SH-SY5Y (cell line): Measurements from ENCODE around the gene LRRFIP2.

Experiments used
- GATA2 ChIP-seq: IDR thresholded peaks from 2 replicates; pipeline ENCODE4 v1.6.1; 2011; ENCODE audit warnings: mild to moderate bottlenecking, low read depth, low read length
- GATA3 ChIP-seq: IDR thresholded peaks from 2 replicates; pipeline ENCODE4 v1.6.1; 2011; ENCODE audit warnings: low read depth, mild to moderate bottlenecking, low read length, moderate library complexity

LRRFIP2 gene

GRCh38 chr3:37118163-37118562, 56.2 kb downstream of the LRRFIP2 start:
- TF ChIP-seq GATA2 (no peak), GATA3 (no peak)

GRCh38 chr3:37117548-37117947, 56.8 kb downstream of the LRRFIP2 start:
- TF ChIP-seq GATA2: no peak
- no peak for TF ChIP-seq GATA3

DNA sequence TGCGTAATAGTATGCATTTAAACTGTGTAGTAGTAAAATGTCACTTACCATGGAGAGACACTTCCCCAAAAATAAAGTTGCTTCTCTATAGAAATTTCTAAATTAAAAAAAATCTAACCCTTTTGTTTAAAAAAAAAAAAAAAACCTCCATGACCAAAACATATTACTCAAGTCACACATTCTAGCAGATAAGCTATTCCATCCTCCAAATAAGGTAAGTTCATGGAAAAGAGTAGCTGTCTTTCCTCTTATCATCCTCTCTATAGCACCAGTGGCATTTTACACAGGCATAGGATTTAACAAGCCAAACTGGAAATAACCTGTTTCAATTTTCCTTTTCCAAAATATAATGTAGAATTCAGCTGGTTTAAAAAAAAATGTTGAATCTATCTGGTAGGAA, 57.4 kb downstream of the LRRFIP2 start:
- TF ChIP-seq GATA2 (no peak), GATA3 (no peak)

DNA sequence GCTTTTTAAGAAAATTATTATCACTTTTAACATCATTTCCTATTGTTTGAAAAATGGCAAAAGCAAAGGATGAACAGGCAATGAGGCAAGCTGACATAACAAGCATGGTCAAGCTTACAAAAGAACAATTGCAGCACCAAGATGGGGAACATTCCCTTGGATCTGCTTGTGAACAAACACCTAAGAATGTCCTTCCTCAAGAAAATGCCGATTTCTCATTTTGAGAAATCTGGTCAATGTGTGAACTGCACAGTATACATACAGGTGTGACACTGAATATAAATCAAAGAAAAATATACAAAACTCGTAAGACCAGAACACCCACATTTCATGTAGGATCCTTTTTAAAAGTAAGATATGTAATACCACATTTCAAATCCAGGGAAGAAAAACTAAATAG, 58.9 kb downstream of the LRRFIP2 start:
- TF ChIP-seq GATA3 (no peak), GATA2 (no peak)

DNA sequence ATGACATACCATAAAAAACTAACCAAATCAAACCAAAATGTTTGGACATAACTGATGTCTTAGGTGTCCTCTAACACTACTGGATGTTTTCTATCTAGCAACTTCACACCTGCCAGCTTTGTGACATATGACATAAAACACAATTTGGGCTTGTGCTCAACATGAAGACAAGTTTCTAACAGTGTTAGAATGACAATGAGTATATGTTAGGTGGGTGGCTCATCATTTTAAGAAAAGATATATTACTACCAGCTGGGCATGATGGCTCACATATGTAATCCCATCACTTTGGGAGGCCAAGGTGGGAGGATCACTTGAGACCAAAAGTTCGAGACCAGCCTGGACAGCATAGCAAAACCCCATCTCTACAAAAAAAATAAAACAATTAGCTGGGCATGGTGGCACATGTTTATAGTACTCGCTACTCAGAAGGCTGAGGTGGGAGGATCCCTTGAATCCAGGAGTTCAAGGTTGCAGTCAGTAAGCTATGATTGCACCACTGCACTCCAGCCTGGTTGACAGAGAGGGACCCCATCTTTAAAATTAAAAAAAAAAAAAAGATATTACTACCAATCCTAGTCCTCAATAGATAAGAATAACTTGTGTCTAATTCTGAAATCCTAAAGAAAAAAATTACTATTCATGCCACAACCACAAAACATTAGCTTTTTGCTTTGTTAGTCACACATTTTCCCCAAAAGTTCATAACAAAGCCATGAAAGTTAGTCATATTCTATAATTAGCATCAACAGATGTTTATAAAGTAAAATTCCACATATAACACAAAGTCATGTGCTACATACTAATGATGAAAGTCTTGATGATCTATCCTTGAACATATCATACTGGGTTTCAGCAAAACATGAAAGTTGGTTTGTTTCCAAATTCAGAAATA, 59.9 kb downstream of the LRRFIP2 start:
- TF ChIP-seq GATA3 (no peak), GATA2 (no peak)

DNA sequence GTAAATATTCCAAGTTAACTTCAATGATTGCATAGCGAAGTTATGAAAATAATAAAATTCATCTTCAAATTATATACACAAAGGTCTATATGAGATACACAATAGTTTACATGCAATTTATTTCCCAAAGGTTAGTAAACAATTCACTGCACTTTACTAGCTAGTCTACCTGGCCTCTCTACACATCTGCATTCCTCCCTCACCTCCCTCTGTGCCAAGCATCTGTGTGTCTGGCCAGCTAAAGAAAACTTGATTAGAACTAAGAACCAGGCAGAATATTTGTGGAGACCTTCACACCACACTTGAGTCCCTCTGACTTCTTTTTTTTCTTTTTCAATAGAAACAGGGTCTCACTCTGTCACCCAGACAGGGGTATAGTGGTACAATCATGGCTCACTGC, 61.4 kb downstream of the LRRFIP2 start:
- TF ChIP-seq GATA2: no peak
- TF ChIP-seq GATA3: no peak

DNA sequence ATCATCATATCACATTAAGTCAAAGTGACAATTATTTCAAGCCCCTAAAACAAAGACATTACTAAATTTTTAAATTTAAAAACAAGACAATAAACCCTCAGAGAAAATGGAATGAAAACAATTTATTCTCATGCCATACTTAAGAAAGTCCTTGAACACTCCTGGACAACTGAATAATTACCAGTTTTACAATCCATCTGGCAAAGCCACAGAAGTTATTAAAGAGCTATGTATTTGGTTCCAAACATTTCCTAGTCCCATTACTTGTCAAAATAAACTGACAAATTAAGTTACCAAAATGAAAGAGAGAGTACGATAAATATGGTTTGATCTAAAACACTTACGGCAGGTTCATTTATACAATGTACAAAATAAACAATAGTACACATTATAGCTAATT, 63.2 kb downstream of the LRRFIP2 start:
- TF ChIP-seq GATA3 (no peak), GATA2 (no peak)

DNA sequence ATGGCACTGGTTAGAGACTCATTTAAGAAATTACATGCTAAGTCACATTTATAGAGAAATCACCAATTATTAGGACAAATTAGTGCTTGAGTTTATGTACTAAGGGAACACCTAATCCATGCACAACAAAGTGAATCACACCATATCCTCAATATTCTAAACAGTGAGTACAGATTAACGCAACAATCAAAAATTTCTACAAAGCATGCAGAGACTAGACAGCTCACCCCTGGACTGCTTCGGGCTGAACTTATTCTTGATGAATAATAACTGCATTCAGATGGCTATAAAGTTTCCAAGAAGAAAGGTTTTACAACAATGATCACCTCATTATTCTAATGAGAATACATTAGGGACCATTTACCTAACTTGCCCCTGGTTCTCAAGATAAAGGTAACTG, 66.5 kb downstream of the LRRFIP2 start:
- TF ChIP-seq GATA3: no peak
- TF ChIP-seq GATA2: no peak

DNA sequence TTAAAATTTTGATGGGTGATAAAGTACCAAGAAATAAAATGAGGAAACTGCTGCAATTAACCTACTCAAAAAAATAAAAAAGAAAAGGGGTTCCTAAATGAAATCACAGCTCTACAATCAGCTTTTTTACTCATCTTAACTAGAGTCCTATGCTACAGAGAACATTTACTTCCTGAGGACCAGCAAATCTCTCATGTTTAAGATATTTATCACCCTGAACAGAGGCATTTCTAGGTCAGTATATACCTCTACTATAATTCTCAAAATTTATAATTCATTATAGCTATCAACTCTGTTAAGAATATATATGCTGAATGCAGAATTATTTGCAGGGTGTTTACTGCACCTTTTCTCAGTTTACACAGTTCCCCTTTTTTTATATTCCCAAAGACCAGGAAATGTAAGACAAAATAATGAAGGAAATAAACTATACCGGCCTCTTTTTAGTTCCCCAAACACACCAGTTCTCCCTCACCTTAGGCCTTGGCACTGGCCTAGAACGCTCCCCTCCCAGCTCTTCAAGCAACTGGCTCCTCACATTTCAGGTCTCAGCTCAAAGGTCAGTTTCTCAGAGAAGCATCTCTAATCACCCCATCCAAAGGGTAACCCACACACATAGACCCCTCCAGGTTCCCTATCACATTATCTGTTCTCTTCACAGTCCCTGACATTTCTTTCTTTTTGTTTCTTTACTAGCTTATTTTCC, 71.1 kb downstream of the LRRFIP2 start:
- TF ChIP-seq GATA3: no peak
- no peak for TF ChIP-seq GATA2

DNA sequence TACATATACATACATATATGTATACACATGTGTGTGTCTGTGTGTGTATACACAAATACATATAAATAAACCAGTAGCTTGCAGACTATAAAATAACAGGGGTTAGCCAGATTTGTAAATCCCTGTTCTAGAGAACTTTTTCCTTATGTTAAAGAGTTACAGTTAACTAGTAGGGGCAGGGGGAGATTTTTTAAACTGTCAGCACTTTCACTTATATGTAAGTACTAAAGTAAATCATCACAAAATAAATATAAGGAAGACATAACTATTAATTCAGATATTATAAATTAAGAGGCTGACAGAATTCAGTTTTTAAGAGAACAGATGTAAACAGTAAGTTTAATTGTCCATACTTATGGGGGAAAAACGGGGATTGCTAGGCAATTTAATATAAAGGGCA, 74.0 kb downstream of the LRRFIP2 start:
- no peak for TF ChIP-seq GATA2
- no peak for TF ChIP-seq GATA3

DNA sequence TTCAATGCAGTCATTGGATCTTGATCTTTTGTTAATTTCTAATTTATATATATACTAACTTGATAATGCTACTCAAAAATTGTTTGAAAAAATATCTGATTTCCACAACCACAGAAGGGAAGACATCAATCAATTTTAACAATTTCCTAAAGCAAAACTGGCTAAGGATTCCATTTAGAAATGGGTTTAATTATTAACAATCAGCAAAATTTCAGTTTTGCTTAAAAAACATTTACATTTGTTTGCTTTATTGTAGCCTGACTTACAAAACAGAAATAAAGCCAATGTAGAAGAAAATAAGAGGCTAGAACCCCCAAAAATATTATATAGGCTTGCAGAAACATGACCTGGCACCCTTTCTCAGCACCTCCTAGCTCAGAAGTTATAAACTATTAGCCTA, 74.9 kb downstream of the LRRFIP2 start:
- no peak for TF ChIP-seq GATA2
- no peak for TF ChIP-seq GATA3

- TF ChIP-seq GATA2 (no peak), GATA3 (no peak)
These were observed 75.5 kb downstream of the LRRFIP2 start for GRCh38 chr3:37098884-37099283.

- TF ChIP-seq GATA2 (no peak), GATA3 (no peak)
These were observed 76.6 kb downstream of the LRRFIP2 start for GRCh38 chr3:37097776-37098175.

GRCh38 chr3:37096975-37097374, 77.4 kb downstream of the LRRFIP2 start:
- TF ChIP-seq GATA2 (no peak), GATA3 (no peak)

DNA sequence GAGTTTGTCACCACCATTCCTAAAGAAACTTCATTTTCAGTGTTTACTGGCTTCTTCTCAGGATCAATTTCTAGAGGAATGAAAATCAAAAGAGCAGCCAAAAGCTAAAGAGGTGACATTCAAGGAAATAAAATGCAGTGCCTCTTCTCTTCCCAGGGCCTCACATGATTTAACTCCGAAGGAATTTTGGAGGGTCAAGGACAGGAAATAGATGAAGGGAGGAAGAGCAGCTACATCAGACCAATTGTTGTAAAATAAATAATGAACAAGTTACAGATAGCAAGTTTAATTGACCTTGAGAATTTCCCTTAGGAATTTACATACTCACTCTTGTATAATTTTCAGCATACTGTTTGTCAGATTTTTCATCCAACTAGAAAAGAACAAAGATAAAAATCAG, 78.1 kb downstream of the LRRFIP2 start:
- TF ChIP-seq GATA2: no peak
- TF ChIP-seq GATA3: no peak

DNA sequence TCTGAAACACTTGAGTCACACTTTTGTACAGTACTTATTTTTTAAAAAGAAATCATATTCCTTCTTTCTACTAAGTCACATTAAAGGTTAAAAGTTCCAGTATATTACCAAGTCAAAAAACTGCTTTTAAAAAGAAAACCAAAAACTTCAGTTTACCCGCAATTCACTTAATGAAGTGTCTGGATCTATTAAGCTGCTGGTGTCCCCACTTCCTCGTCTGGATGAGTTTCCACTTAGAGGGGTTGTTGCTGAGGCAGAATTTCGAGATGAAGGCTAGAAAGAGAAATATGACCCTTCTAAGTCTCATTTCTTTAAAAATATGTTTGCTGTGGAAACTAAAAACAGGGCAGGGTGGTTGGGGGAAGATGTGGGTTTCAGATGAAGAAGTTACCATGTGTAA, 79.7 kb downstream of the LRRFIP2 start:
- TF ChIP-seq GATA2: no peak
- TF ChIP-seq GATA3: no peak
